ENCODE measurements around the gene RFX7.

DNA sequence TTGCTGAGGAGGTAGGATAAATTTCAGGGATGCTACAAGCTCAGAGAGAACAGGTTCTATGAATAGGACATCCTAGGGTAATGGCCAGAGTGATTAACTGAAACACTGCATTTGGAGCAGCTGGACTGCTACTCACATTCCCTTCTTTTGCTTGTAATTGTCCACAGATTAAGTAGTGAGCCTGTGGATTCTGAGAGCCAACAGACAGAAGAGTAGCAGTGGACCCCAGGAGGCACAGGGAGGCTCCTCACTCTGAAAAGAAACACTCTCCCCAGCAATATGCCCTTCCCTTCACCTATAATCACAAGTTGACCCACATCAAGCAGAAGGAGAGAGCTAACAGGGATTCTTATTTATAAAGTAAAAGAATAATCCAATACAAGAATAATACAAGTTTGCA lies 10.6 kb upstream of the RFX7 start:
- TF ChIP-seq, protein P1, sequence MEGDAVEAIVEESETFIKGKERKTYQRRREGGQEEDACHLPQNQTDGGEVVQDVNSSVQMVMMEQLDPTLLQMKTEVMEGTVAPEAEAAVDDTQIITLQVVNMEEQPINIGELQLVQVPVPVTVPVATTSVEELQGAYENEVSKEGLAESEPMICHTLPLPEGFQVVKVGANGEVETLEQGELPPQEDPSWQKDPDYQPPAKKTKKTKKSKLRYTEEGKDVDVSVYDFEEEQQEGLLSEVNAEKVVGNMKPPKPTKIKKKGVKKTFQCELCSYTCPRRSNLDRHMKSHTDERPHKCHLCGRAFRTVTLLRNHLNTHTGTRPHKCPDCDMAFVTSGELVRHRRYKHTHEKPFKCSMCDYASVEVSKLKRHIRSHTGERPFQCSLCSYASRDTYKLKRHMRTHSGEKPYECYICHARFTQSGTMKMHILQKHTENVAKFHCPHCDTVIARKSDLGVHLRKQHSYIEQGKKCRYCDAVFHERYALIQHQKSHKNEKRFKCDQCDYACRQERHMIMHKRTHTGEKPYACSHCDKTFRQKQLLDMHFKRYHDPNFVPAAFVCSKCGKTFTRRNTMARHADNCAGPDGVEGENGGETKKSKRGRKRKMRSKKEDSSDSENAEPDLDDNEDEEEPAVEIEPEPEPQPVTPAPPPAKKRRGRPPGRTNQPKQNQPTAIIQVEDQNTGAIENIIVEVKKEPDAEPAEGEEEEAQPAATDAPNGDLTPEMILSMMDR (IDR thresholded peaks at IDR 0.05) = no peak
- TF ChIP-seq POLR2A (IDR thresholded peaks at IDR 0.05) = no peak
